NK-92 (cell line): ENCODE data around the gene SNX27.
"Not testable (repeated sequence)": the region's sequence is repeated elsewhere in the genome, so short reads cannot be mapped to it uniquely, and the experiment has no call there.

Source experiments
- DNase-seq: peaks from one replicate; lab custom pipeline; 2025; ENCODE audit not compliant: unreplicated experiment; lab: John Stamatoyannopoulos, UW

The SNX27 gene

DNA sequence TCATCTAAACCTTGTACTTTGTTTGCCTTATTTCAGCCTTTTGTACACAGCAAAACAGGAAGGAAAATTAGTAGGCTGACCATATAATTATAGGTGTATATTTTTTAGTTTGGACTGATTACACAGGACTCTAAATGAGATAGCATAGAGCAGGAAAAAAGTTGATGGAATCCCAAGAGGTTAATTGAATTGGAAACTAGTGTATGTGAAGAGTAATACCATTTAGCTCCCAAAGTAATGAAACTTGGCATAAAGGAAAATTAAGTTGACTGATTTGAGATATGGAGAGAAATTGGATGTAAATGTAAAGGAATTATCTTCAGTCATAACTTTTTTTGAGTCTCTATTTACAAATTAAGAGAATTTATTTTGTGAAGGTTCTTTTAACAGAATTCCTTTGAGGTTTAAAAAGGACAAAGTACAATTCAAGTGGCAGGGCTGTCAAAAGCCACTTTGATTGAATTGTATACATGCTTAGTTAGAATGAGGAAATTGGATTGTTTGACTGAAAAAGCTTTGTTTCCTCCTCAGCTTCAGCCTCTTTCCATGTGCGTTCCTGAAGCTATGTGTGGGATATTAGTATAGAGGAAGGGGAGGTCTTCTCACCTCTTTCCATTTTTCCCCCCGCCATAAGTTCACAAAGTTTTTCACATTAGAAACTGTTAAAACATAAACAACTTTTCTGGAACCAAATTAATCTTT lies 26.4 kb downstream of the SNX27 start:
- no peak for DNase-seq

DNA sequence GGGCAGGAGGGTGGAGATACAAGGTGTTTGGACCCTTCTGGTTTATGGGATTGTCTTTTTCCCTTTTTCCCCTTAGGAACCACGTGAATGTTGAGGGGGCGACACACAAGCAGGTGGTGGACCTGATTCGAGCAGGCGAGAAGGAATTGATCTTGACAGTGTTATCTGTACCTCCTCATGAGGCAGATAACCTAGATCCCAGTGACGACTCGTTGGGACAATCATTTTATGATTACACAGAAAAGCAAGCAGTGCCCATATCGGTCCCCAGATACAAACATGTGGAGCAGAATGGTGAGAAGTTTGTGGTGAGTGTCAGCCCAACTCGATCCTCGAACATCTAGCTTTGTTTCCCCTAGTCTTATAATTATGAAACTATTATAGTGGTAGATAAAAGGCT lies 27.0 kb downstream of the SNX27 start:
- DNase-seq, result no peak

DNA sequence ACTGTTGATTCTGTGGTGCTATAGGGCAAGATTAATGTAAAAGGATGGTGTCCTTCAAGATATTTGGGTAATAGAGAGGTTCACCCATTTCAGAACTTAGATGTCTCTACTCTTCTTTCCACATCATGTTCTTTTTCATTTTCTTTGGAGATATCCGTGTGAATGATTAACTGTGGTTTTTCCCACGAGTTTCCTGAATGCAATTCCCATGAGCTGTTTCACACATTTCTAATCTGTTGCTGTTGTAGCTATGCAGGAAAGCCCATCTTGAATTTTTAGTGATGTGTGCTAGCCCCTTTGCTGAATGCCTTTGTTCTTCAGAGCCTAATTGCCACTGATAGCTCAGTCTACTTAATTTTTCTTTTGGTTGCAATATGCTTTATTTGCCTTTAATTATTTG lies 27.6 kb downstream of the SNX27 start:
- DNase-seq, result no peak

DNA sequence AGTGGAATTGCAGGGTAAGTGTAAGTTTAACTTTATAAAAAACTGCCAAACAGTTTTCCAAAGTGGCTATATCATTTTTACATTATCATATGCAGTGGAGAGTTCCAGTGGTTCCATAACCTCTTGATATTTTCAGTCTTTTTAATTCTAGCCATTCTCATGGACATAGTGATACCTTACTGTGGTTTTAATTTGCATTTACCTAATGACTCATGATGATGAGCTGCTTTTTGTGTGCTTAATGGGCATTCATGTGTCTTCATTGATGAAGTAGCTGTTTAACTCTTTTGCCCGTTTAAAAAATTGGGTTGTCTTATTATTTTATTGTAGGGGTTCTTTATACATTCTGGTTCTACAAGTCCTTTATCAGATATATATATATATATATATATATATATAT lies 29.4 kb downstream of the SNX27 start:
- DNase-seq, result no peak

DNA sequence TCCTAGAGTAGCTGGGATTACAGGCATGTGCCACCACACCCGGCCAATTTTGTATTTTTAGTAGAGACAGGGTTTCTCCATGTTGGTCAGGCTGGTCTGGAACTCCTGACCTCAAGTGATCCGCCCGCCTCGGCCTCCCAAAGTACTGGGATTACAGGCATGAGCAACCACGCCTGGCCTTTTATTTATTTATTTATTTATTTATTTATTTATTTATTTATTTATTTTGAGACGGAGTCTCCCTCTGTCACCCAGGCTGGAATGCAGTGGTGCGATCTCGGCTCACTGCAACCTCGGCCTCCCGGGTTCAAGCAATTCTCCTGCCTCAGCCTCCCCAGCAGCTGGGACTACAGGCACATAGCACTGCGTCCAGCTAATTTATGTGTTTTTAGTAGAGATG lies 31.2 kb downstream of the SNX27 start:
- DNase-seq, result not testable (repeated sequence)

DNA sequence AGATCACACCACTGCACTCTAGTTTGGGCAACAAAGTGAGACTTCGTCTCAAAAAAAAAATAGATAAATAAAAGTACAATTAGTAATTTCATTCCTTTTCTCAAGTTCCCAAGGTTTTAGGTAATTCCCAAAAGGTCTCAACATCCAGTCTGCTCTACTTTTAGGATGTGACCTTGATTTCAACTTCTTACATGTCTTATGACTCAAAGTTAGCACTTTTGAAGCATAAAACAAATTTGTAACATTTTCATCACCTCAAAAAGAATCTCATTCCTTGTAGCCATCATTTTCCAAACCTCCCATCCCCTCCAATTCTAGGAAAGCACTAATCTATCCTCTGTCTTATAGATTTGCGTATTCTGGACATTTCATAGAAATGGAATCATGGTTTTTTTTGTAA lies 32.2 kb downstream of the SNX27 start:
- DNase-seq, result no peak

DNA sequence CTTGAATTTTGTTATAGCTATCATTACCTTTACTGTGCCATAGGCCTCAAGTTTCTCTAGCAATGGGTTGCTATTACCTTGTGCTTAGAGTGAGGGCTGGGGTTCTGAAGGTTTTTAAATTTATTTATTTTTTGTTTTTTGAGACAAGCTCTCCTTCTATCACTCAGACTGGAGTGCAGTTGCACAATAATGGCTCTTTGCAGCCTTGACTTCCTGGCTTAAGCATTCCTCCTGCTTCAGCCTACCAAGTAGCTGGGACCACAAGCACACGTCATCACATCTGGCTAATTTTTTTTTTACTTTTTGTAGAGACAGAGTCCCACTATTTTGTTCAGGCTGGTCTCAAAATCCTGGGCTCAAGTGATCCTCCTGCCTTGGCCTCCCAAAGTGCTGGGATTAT lies 41.5 kb downstream of the SNX27 start:
- no peak for DNase-seq

DNA sequence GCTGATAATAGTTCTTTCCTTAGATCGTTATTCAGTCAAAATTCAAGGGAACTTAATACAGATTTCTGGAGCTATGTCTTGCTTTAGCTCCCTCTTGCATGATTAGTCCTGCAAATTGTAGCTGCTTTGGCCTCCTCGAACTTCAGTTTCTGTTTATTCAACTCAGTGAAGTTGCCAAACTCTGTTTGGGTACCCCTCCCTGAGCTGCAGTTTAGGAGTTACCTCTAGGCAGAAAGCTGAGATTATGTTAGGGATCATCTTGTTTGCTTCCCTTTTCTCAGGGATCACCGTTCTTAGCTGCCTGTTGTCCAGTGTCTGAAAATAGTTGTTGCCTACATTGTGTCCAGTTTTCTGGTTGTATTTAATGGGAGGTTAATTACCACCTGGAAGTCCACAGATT lies 43.5 kb downstream of the SNX27 start:
- no peak for DNase-seq

DNA sequence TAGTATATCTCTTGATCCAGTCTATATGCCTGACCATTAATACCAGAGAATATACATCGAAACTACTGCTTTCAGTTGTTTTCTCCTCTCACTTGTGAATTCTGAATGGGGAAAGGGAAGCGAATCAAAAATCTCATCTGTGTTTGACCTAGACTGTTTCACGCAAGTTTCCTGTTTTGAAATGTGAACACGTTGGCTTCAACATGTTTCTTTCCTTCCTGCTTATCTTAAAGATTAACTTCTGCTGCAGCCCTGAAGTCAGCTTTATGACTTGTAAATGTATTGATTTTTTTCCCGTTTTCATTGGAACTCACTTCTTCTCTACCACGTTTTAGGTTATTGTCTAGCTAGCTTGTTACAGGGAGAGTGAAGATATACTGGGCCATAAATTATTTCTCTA lies 49.9 kb downstream of the SNX27 start:
- no peak for DNase-seq

DNA sequence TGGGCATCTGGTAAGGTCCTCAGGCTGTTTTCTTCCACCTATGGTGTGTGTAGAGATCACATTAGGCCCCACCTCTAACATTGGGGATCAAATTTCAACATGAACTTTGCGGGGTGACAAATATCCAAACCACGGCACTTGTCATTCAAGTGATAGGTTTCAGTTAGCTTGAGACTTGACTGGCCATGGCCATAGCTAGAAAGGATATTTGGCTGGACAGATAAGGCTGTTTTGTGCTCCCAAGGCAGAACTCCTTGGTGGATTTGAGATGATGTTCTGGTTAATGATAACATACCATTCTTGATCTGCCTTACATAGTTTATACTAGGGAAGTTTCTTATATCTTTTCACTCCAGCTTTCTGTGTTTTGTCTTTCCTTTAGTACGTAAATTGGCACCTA lies 56.2 kb downstream of the SNX27 start:
- DNase-seq, result no peak

DNA sequence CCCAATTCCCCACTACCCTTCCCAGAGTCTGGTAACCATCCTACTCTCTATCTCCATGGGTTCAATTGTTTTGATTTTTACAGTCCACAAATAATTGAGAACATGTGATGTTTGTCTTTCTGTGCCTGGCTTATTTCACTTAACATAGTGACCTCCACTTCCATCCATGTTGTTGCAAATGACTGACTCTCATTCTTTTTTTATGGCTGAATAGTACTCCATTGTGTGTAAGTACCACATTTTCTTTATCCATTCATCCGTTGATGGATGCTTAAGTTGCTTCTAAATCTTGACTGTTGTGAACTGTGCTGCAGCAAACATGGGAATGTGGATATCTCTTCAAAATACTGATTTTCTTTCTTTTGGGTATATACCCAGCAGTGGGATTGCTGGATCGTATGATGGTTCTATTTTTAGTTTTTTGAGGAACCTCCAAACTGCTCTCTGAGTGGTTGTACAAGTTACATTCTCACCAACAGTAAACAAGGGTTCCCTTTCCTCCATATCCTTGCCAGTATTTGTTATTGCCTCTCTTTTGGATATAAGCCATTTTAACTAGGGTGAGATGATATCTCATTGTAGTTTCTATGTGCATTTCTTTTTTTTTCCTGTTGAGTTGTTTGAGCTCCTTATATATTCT lies 58.3 kb downstream of the SNX27 start:
- DNase-seq, result not testable (repeated sequence)

DNA sequence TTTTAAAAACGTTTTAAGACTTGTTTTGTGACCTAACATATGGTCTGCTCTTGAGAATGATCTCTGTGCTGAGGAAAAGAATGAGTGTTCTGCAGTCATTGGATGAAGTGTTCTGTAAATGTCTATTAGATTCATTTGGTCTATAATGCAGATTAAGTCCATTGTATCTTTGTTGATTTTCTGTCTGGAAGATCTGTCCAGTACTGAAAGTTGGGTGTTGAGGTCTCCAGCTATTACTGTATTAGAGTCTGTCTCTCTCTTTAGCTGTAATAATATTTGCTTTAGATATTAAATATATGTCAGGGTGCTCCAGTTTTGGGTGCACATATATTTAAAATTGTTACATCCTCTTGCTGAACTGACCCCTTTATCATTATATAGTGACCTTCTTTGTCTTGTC lies 61.6 kb downstream of the SNX27 start:
- DNase-seq, result no peak

DNA sequence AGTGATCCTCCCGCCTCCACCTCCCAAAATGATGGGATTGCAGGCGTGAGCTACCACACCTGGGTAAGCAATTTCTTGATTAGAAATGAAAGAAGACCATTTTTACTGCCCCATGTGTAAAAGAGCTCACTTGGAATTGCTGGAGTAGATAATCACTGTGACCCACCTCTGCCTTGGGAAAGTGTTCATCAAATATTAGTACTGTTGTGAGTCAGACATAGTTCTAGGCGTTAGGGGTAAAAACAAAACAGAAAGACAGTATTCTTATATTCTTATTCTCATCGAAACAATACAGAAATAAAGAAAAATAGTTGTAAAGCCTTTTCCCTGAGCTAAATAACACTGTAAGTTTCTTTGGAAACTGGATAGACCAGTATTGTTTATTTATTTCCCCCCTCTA lies 68.5 kb downstream of the SNX27 start:
- DNase-seq, result no peak

DNA sequence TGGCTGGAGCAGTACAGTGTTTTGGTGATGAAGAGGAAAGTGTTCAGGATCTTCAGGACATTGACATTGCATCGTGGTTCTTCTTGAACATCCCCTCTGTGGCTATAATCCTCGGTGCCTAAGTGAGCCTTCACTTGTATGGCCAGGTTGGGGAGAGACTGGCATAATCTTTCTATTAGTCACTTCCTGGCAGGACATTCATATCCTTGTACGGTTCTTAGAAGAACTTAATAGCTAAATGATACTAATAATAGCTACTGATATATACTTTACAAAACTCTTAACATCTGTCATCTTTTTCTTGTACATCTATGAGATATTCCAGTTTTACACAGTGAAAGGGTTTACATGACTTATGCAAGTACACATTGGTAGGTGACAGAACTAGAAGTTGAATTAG lies 69.0 kb downstream of the SNX27 start:
- DNase-seq, result no peak

DNA sequence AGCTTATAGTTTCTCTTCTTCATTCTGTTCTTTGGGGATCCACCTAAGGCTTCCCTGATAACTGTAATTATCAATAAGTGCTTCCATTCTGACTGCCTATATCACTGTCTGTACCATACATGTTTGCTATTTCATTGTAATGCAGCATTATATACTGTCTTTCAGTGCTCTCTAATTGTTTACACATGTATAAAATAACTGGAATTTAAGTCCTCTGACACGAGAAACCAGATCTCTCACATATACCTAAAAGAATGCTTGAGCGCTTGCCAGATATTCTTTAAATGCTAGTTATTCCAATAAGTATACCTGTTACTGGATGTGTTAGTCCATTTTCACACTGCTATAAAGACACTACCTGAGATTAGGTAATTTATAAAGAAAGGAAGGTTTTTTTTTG lies 70.1 kb downstream of the SNX27 start:
- no peak for DNase-seq

DNA sequence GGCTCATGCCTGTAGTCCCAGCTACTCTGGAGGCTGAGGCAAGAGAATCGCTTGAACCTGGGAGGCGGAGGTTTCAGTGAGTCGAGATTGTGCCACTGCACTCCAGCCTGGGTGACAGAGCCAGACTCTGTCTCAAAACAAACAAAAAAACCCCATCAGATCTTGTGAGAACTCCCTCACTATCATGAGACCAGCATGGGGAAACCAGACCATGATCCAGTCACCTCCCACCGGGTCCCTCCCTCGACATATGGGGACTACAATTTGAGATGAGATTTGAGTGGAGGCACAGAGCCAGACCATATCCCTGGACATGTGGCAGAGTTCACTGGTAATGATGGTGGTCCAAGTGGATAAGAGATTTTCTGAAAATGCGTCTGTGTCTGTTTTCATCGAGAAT lies 71.1 kb downstream of the SNX27 start:
- not testable (repeated sequence) for DNase-seq

DNA sequence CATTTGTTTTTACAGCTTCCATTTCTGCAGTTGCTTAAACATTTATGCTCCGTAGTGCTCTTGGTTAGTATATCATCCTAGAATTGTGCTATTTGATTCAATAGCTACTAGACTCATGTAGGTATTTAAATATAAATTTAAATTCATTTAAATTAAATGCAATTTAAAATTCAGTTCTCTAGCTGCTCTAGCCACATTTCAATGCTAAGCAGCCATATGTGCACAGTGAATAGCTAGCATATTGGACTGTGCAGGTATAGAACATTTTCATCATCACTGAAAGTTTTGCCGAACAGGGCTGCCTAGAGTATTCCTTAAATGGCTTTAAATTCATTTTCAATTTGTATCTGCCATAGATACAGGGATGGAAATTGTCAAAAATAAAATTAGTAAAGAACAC lies 72.3 kb downstream of the SNX27 start:
- no peak for DNase-seq

DNA sequence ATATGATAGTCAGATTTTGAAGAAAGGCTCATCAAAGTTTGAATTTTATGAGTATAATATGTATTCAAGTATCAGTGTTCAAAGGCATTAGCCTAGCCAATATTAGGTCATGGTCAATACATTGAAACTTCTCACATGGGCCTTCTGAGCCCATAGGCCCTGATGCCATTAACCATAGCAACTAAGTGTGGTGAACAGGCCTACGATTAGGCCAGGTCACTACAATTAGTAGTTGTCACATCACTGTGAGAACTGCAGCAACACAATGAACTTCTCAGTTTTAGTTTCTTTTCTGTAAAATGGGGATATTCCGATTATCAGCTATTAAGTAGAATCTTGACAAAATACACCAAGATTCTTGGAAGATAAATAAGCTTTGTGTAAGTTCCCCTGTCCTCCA lies 74.7 kb downstream of the SNX27 start:
- no peak for DNase-seq

DNA sequence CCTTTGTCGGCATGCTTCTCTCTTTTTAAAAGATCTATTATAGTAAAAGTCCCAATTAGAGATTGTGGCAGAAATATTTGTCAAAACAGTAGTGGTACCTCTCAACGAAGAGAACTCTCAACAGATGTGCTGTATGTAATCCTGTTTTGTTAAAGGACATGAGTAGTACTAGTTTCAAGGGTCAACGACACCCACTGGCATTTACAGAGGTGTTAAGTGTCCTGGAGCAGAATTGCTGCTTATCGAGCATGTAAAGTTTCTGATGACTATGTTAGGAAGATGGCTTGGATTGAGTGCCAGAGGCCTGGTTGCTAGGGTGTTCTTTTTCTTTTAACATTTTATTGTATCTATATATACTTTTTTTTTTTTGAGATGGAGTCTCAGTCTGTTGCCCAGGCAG lies 77.6 kb downstream of the SNX27 start:
- DNase-seq, result no peak

DNA sequence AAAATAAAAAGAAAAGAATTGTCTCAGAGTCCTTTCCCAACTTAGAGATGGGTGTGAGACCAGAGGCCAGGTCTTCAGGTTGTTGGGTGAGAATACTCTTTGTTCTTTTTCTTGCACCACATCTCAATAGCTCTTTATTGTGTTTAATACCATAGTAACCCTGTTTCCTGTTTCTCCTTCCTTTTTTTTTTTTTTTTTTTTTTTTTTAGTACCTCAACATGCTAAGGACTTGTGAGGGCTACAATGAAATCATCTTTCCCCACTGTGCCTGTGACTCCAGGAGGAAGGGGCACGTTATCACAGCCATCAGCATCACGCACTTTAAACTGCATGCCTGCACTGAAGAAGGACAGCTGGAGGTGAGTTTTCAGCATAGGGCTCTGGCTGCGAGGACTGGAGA lies 80.4 kb downstream of the SNX27 start:
- DNase-seq, result no peak

DNA sequence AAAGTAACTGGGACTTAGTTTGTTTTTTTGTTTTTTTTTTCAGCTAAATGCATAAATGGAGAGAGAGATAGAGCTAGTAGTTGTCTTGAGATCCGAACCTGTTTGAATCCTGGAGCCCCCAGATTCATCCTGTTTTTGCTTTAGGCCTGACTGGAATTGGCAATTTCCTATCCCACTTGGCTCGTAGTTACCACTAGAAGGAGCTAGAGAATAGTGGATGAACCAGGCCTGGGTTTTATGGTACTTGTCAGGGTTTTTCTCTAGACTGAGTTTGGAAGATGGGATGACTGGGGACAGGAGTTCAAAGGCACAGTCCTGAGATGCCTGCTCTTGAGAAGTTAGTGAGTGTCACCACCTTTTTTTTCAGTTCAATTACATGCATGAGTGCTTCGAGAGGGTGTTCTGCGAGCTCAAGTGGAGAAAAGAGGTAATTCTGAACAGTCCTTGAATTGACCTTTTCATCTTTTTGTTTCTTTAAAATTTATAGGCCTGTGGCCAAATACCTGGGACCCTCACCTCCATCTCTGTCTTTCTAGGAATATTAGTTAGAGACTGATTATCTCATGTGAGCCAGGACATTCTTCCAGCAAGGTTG lies 81.3 kb downstream of the SNX27 start:
- no peak for DNase-seq

DNA sequence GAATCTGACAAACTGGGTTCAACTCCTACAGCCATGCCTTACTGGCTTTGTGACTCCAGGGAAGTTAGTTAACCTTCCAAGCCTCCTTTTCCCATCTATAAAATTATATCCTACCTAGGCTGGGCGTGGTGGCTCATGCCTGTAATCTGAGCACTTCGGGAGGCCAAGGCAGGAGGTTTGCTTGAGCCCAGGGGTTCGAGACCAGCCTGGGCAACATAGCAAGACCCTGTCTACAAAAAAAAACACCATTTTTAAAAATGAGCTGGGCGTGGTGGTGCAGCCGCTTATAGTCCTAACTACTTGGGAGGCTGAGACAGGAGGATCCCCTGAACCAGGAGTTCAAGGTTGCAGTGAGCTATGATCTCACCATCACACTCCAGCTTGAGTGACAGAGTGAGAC lies 89.7 kb downstream of the SNX27 start:
- no peak for DNase-seq

DNA sequence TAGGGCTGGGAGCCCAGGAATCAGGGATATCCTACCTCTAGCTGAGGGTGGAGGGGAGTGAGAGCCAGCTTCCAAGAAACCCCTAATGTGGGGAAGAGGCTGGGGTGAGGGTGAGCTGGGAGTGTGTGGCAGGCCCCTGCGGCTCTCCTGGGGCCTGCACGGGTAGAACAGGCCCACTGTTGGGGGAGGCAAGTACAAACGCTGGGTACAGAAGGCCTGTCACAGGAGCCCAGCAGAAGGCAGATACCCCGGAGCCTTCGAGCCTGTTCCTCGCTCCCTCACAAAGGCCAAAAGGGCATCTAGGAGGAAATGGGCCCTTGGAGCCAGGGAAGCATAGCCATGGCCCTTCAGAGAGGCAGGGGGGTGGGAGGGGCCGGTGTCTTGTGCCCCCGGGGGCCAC lies 91.1 kb downstream of the SNX27 start:
- no peak for DNase-seq
